ENCODE measurements around the gene MICU1. TPM values are rescaled to one million over a fixed set of nuclear protein-coding genes. Genes with fewer than 3 reads are reported as not detected.

The MICU1 gene
- total and polyA plus RNA-seq, 9 donors, result 29.9 to 117 (median 44.5) TPM

DNA sequence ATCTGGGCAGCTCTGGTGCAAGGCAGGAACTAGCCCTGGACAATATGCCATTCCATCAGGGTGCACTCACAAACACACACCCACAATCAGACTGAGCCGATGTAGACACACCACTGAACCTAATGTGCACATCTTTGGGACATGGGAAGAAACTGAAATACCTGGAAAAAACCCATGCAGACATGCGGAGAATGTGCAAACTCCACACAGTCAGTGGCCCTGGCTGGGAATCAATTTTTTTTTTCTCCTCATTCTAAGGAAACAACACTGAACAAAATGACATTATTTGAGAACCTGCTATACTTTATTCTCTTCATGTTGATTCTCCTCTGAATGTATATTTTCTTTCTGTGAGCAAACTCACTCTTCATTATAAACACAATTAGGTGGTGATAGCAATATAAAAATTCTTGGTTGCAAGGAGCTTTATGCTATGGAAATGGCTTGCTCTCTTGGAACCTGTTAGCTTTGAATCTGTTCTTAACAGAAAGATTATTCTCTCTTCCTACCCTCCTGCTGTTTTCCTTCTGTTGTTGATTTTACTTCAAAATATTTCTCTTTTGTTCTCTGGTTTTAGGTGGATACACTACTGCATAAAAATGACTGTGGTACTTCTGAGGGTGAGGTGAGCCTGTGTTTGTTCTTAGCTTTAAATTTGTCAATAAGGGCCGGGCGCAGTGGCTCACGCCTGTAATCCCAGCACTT, 33.0 kb upstream of the MICU1 start:
- H3K4me3 ChIP-seq, result no peak overlapping the region
- intact Hi-C loops (cut with DNase I), result no loop called here
- peaks cover 2% of the 10 kb centered on the region for H3K4me1 ChIP-seq (ENCODE audit: insufficient read depth)
- no peak for DNase-seq
- no peaks in the 10 kb centered on the region for H3K36me3 ChIP-seq
- no peaks in the 10 kb centered on the region for H3K27me3 ChIP-seq
- H3K9me3 ChIP-seq, result no peaks in the 10 kb centered on the region
- TF ChIP-seq EP300 (IDR thresholded peaks at IDR 0.05), result no peak
- TF ChIP-seq POLR2A (IDR thresholded peaks at IDR 0.05), result no peak
- TF ChIP-seq, protein P1, sequence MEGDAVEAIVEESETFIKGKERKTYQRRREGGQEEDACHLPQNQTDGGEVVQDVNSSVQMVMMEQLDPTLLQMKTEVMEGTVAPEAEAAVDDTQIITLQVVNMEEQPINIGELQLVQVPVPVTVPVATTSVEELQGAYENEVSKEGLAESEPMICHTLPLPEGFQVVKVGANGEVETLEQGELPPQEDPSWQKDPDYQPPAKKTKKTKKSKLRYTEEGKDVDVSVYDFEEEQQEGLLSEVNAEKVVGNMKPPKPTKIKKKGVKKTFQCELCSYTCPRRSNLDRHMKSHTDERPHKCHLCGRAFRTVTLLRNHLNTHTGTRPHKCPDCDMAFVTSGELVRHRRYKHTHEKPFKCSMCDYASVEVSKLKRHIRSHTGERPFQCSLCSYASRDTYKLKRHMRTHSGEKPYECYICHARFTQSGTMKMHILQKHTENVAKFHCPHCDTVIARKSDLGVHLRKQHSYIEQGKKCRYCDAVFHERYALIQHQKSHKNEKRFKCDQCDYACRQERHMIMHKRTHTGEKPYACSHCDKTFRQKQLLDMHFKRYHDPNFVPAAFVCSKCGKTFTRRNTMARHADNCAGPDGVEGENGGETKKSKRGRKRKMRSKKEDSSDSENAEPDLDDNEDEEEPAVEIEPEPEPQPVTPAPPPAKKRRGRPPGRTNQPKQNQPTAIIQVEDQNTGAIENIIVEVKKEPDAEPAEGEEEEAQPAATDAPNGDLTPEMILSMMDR (IDR thresholded peaks at IDR 0.05), result no peak
- no peak overlapping the region for H3K27ac ChIP-seq
- 84 to 92% (median 91%) methylated on average over 5 of the region's 5 CpGs for WGBS, 3 donors

DNA sequence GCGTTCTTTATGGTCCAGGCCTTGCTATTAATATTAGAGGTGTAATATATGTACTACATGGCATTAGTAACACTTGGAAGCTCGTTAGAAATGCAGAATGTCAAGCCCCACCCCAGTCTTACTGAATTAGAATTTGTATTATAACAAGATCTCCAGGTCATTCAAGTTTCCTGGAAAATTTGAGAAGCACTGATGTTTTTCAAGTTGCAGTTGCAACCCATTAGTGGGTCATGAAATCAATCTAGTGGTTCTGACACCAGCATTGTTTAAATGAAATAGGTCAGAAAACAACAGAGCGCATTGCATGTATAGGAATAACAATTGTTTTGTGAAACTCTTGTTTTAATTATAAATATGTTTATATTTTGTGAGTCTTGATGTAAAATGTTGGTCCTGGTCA, 28.8 kb upstream of the MICU1 start:
- Histone ChIP-seq H3K4me1 (ENCODE audit: insufficient read depth) (peaks cover 1% of the 10 kb centered on the region), H3K9me3 (no peaks in the 10 kb centered on the region), H3K4me3 (no peak overlapping the region), H3K27ac (no peak overlapping the region), H3K27me3 (no peaks in the 10 kb centered on the region), H3K36me3 (no peaks in the 10 kb centered on the region)
- no peak for DNase-seq
- no peak for TF ChIP-seq POLR2A (IDR thresholded peaks at IDR 0.05)
- TF ChIP-seq, protein P1 (IDR thresholded peaks at IDR 0.05), result no peak
- no peak for TF ChIP-seq EP300 (IDR thresholded peaks at IDR 0.05)
- intact Hi-C loops (cut with DNase I), result no loop called here
- WGBS, 3 donors, result 59 to 74% (median 73%) methylated on average over 3 of the region's 3 CpGs

DNA sequence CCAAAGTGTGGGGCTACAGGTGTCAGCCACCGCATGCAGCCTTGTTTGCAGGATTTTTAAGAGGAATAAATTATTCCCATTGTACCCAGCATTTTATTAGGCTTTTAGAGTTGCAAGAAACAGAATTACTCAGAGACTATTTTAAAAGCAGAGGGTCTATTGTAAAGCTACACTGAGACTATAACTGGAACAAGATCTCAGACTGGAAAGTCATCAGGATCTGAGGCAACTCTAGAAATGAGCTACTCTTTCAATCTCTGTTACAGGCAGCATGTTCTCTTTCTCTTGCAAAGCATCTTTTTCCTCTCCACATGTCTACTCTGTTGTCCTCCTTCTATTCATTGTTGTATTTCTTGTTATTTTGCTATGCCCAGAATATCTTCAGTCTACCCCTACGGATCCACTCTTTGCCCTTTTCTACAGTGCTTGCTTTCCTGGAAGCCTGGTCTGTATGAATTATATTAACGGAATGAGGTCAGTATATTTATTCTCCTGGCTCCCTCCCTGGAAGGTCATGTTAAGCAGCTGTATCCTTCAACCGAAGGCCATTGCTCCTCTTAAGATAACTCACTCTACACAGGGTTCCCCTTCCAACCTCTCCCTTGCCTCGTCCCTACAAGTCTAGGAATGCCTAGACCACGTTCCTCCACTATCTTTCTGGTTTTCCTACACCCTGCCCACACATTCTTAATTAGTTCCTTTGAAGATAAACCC, 27.7 kb upstream of the MICU1 start:
- Histone ChIP-seq H3K4me3 (no peak overlapping the region), H3K9me3 (no peaks in the 10 kb centered on the region), H3K27ac (no peak overlapping the region), H3K4me1 (ENCODE audit: insufficient read depth) (no peaks in the 10 kb centered on the region), H3K36me3 (no peaks in the 10 kb centered on the region), H3K27me3 (no peaks in the 10 kb centered on the region)
- 21 to 35% (median 31%) methylated on average over 6 of the region's 6 CpGs for WGBS, 3 donors
- intact Hi-C loops (cut with DNase I), result no loop called here
- TF ChIP-seq POLR2A (IDR thresholded peaks at IDR 0.05) (no peak), EP300 (IDR thresholded peaks at IDR 0.05) (no peak)
- TF ChIP-seq, protein P1 (IDR thresholded peaks at IDR 0.05), result no peak
- DNase-seq, result no peak

DNA sequence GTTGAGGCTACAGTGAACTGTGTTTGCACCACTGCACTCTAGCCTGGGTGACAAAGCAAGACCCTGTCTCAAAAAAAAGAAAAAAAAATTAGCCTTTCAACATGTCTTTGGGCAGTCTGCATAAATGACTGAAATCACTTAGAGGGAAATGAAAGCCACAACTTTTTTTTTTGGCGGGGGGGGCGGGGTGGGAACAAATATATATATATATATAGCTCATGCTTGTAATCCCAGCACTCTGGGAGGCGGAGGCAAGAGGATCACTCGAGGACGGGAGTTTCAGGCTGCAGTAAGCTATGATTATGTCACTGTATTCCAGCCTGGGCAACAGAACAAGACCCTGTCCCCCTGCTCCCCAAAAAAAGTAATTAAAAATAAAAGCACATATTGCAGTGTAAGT, 23.4 kb upstream of the MICU1 start:
- H3K36me3 ChIP-seq, result no peaks in the 10 kb centered on the region
- H3K27me3 ChIP-seq, result no peaks in the 10 kb centered on the region
- no peak overlapping the region for H3K27ac ChIP-seq
- H3K9me3 ChIP-seq, result no peaks in the 10 kb centered on the region
- no peak overlapping the region for H3K4me3 ChIP-seq
- intact Hi-C loops (cut with DNase I), result no loop called here
- no peak for DNase-seq
- TF ChIP-seq EP300 (IDR thresholded peaks at IDR 0.05), result no peak
- no peak for TF ChIP-seq POLR2A (IDR thresholded peaks at IDR 0.05)
- TF ChIP-seq, protein P1 (IDR thresholded peaks at IDR 0.05), result no peak
- WGBS, 3 donors, result 59 to 78% (median 70%) methylated on average over 5 of the region's 5 CpGs
- H3K4me1 ChIP-seq (ENCODE audit: insufficient read depth), result no peaks in the 10 kb centered on the region

Data from ovary (tissue), 9 donors.